Frontal cortex (tissue), 4 donors: ENCODE data around the gene ACER2. TPM values are rescaled to one million over a fixed set of nuclear protein-coding genes. Genes with fewer than 3 reads are reported as not detected.
"Not testable (repeated sequence)": the region's sequence is repeated elsewhere in the genome, so short reads cannot be mapped to it uniquely, and the experiment has no call there.

ENCODE experiments used
- DNase-seq, 2 donors: peaks; one replicate each; pipeline ENCODE4 v3.0.0; 2012; ENCODE audit warnings: low spot score in 2 of 2
- FAIRE-seq: peaks from 2 replicates; lab custom pipeline; 2012; peaks lifted over from hg19 to GRCh38; lab: Jason Lieb, UNC
- total RNA-seq: library from RNA; depleted of rRNA; stranded (reverse); fragments of >200 nt; gene quantifications from one replicate; pipeline ENCODE4 v1.2.3, GENCODE V29; 2014
- donor health status: control.
- donor health status: control.
- donor health status: control.

The ACER2 gene
- total RNA-seq, 1 donor from 2014 or later, result 11.0 TPM

- no peak for DNase-seq
- FAIRE-seq, result no peak
Observed at GRCh38 chr9:19405771-19406170, 3.0 kb upstream of the ACER2 start.

DNA sequence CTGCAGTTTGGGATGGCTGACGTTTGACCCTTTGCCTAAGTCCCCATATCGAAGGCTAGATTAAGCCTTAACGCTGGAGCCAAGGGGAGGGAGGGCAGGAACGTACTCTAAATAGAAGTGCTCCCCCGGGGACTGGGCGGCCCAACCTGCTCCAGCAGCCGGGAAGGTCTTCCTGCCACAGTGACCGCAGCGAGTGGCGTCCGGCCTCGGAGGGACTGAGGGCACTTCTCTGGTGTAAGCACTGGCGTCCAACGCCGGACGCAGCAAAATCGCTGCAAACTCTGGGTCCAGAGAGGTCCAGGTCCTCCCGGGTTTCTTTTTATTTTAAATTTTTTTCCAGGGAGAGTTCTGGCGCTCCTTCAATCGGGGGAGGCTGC, 505 bp upstream of the ACER2 start:
- DNase-seq, result no peak

GRCh38 chr9:19409401-19410194, 789 bp downstream of the ACER2 start:
- FAIRE-seq (no peak), DNase-seq (no peak)

More for the DNA sequence above, 505 bp upstream of the ACER2 start:
- FAIRE-seq, result no peak

DNA sequence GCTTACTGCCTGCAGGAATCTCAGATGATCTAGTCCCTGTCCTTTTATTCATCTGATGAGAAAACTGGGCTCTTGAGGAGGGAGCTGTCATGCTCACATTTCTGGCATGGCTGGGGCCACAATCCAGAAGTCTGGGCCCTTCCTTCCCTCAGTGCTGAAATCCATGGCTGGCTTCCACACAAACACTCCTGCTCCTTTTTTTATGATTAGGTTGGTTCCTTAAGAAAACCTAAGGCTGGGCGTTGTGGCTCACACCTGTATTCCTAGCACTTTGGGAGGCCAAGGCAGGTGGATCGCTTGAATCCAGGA, 1.3 kb downstream of the ACER2 start:
- FAIRE-seq, result no peak
- DNase-seq, result no peak

- no peak for FAIRE-seq
- no peak for DNase-seq
Observed at GRCh38 chr9:19410594-19410993, 1.8 kb downstream of the ACER2 start.

DNA sequence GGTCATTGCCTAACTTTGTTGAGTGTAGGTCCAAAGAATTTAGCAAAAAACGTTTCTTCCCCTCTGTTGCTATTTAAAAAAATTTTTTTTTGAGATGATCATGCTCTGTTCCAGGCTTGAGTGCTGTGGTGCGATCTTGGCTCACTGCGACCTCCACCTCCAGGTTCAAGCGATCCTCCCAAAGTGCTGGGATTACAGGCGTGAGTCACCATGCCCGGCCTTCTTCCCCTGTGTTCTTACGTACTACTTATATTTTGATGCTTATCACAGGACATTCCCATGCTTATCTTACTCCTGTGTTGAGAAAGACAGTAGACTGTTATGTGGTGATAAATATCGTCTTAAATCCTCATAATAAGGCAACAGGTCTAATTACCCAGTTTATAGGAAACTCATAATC, 2.5 kb downstream of the ACER2 start:
- DNase-seq (no peak), FAIRE-seq (no peak)

- not testable (repeated sequence) for DNase-seq, FAIRE-seq
Observed at GRCh38 chr9:19413456-19413855, 4.6 kb downstream of the ACER2 start.

DNA sequence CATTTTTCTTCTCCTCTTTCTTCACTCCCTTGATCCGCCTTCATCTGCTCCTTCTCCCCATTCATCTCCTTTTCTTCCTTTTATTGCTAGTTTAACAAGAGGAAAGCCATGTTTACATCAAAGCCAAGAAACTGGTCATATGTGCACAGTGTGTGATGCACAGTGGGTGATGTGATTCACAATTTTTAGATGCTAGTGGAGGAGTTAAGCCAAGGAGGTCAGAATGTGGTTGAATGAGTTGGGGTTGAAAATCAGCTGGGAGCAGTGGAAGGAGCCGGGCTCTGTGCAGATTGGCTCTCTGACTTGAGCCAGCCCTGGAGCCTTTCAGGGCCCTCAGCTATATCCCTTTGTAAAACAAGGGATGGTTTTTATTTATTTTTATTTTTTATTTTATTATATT, 7.3 kb downstream of the ACER2 start:
- DNase-seq (no peak), FAIRE-seq (no peak)

DNA sequence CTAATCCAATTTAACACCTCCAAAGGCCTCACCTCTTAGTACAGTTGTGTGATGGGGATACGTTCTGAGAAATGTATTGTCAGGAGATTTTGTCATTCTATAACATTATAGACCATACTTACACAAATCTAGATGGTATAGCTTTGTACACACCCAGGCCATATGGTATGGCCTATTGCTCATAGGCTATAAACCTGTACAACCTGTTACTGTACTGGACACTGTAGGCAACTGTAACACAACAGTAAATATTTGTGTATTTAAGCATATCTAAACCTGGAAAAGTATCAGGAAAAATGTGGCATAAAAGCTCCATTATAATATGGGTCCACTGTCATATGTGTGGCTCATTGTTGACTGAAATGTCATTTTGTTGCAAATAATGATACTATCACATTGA, 12.1 kb downstream of the ACER2 start:
- no peak for FAIRE-seq
- DNase-seq, result no peak

DNA sequence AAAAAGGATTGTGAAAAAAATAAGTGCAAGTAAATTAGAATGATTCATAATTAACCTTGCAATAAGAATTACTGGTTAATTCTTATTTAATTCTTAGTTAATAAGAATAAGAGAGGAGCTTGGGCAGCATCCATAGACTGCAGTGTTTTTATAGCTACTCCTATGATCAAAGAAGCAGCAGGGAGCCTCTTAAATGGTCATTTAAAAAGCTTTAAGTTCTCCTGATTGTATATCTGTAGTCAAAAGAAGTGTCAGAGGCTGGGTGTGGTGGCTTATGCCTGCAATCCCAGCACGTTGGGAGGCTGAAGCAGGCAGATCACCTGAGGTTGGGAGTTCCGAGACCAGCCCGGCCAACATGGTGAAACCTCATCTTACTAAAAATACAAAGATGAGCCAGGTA, 14.4 kb downstream of the ACER2 start:
- DNase-seq (no peak), FAIRE-seq (no peak)

GRCh38 chr9:19424176-19424779, 15.5 kb downstream of the ACER2 start:
- DNase-seq (no peak), FAIRE-seq (no peak)

GRCh38 chr9:19429595-19429994, 20.8 kb downstream of the ACER2 start:
- no peak for FAIRE-seq
- no peak for DNase-seq

- FAIRE-seq, result no peak
- no peak for DNase-seq
Observed at GRCh38 chr9:19430201-19430760, 21.5 kb downstream of the ACER2 start.

DNA sequence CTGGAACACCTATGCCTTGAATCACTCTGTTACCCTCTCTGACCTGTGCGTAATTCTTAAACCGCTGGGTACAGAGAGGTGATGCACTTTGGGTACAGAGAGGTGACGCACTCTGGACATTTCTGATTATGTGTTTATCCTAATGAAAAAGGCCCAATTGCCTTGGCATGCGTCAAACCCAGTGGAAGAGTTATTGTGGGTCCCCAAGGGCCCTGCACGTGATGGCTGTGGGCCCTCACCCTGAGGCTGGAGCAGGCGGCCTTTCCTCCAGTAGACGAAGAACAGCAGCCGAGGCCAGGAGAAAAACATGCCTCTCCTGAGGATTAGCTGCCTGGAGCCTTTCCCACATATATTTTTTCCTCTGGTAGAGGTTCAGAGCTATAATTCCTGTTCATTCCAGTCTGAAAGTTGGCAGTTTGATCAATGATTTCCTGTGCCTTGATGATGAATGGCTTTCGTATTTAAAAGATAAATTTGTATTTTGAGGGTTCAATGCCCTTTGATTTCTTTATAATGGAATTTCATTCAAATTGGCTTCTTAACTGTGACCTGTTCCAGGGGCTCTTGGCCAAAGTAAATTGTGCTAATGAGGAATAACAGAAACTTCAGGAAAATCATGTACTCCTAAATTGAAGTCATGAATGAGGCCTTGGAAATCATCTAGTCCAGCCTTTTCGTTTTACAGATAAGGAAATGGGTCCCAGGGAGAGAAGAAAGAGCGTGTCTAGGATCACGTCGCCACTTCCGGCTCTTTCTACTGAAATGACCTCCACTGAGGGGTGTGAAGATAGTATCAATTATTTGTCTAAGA, 22.8 kb downstream of the ACER2 start:
- FAIRE-seq (no peak), DNase-seq (no peak)

DNA sequence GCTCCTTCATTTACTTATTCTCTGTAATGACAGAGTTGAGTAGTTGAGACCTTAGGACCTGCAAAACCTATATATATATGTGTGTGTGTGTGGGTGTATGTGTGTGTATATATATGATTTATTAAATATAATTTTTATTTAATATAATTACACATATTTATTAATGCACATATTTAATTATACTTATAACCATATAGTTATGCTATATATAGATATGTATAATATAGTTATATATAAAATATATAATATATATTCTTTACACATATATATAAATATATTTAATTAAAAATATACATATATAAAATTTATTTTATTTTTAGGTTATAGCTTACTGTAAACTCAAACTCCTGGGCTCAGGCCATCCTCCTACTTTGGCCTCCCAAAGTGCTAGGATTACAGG, 23.7 kb downstream of the ACER2 start:
- DNase-seq (no peak), FAIRE-seq (peak; percentile 84)

GRCh38 chr9:19433729-19434128, 24.9 kb downstream of the ACER2 start:
- not testable (repeated sequence) for DNase-seq, FAIRE-seq

DNA sequence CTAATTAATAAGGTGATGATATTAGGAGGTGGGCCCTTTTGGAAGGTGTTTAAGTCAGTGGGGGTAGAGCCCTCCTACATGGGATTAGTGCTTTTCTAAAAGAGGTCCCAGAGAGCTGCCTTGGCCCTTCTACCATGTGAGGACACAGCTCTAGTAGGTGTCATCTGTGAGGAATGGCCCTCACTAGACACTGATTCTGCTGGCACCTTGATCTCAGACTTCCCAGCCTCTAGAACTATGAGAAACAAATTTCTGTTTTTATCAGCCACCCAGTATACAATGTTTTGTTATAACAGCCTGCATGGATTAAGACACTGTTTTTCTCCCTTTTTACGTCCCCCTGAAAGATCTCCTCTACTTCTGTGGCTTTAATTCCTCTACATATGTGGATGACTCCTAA, 31.6 kb downstream of the ACER2 start:
- no peak for FAIRE-seq
- DNase-seq, result no peak

DNA sequence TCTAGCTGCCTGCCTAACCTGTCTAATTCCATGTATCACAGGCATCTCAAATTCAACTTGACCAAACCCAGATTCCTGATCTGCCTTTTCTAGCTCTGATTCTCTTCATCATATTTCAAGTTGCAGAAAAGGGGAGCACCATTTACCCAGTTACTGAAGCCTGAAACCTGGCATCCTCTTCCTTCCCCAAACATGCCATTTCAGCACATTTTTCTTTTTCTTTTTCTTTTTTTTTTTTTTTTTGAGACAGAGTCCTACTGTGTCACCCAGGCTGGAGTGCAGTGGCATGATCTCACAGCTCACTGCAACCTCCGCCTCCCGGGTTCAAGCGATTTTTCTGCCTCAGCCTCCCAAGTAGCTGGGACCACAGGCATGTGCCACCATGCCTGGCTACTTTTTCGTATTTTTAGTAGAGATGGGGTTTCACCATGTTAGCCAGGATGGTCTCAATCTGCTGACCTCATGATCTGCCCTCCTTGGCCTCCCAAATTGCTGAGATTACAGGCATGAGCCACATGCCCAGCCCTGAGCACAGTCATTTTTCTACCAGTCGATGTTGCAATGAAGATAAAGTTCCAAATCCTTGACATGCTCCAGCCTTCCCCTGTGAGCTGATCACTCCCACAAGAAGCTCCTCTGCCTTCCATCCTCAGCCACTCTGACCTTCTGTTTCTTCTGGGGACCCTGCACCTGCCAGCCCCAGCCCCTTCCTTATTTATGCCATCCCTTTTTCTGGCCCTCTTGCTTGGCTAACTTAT, 32.2 kb downstream of the ACER2 start:
- DNase-seq (no peak), FAIRE-seq (no peak)

GRCh38 chr9:19441730-19442129, 32.9 kb downstream of the ACER2 start:
- no peak for FAIRE-seq

DNA sequence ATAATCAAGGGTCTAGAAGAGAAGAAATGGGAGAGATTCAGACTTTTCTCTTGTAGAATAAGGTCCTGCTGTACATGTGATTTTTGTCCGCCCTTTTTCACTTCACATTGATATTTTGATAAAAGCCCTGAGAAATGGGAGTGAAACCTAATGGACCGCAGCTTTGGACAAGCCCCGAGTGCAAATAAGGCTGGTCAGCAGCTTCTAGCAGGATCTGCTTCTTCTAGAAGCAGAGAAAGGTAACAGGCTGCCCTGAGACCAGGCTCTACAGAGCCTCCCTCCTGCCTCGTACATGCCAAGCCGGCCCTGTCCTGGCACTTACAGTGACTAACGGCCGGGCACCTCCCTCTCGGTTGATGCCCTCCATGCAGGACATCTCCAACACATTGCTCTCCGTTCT, 33.4 kb downstream of the ACER2 start:
- no peak for FAIRE-seq
- DNase-seq, result no peak

More at GRCh38 chr9:19441730-19442129, 32.9 kb downstream of the ACER2 start:
- DNase-seq, result no peak
